WI38 (cell line): Measurements from ENCODE around the gene ZWILCH.

Source experiments
- H3K4me3 ChIP-seq: 2 replicates; pipeline ENCODE4 v1.5.1; 2011; ENCODE audit warnings: low read depth, mild to moderate bottlenecking, control low read depth, low read length
- TF ChIP-seq, protein P1 (sequence below): IDR thresholded peaks from 2 replicates; pipeline ENCODE4 v1.5.1; 2012; ENCODE audit warnings: low read depth, mild to moderate bottlenecking, control low read depth, low read length

The ZWILCH gene

DNA sequence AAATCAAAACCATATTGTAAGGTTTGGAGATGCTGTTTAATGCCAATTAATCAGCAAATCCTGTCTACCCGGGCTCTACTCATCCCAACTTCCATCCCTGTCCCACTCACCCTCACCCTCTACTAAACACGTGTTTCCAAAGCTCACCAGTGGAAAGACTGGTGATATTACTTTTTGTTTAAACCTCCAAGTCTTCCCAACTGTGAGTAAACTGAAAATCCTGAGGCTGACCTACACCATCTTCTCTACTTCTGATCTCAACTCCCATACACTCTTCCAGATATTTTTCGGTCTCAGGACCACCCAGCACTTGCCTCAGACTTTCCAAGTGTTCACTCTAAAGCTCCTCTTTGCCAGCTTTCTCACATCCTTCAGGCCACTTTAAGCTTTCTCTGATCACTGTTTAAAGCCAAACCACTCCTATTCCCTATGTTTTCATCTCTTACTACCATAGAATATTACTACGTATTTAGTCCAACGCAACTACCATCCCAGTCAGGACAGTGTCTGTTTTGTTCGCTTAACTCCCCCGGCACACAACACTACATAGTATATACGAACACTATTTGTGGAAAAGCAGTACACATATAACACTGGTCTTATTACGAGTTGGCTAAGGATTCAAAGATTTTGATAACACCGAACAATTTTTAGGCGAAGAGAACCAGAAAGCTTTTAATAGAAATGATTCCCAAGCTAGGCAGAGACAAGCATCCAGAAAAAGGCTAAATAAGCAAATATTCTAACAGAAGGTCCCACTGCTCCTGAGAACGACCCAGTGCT is 1.2 kb upstream of the ZWILCH start:
- H3K4me3 ChIP-seq = peak overlapping the region; percentile 85
- TF ChIP-seq, protein P1, sequence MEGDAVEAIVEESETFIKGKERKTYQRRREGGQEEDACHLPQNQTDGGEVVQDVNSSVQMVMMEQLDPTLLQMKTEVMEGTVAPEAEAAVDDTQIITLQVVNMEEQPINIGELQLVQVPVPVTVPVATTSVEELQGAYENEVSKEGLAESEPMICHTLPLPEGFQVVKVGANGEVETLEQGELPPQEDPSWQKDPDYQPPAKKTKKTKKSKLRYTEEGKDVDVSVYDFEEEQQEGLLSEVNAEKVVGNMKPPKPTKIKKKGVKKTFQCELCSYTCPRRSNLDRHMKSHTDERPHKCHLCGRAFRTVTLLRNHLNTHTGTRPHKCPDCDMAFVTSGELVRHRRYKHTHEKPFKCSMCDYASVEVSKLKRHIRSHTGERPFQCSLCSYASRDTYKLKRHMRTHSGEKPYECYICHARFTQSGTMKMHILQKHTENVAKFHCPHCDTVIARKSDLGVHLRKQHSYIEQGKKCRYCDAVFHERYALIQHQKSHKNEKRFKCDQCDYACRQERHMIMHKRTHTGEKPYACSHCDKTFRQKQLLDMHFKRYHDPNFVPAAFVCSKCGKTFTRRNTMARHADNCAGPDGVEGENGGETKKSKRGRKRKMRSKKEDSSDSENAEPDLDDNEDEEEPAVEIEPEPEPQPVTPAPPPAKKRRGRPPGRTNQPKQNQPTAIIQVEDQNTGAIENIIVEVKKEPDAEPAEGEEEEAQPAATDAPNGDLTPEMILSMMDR = no peak

DNA sequence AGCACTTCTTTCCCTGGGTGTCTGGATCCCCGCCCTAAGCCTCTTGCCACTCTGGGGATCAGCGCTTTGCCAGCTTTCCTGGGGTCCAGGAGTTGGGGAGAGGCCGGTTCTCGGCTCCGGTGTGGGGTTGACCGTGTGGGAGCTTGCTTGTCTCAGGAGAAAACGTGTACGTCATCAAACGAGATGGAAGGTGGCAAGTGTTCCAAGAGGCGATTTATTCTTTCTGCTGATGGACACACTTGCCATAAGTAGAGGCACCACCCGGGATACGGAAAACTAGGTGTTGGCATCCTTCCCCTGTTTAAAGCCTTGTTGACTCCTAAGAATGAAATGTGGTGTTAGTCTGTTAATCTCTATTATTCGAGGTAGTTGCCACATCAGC is 295 bp downstream of the ZWILCH start:
- TF ChIP-seq, protein P1 = no peak
- peak overlapping the region; percentile 85 for H3K4me3 ChIP-seq

DNA sequence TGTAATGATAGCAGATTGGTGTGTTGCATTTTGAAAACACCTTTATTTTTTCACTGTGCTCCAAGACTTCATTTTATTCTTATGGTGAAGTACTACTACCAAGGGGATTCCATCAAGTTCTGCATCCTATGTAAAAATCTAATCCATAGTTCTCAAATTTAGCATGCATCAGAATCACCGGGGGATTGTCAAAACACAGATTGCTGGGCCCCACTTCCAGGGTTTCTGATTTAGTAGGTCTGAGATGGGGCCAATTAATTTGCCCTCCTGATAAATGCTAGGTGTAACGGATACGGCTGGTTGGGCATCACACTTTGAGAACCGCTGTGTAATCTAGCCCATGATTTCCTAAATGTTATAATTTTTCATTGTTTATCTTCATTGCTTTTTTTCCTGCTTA is 692 bp downstream of the ZWILCH start:
- TF ChIP-seq, protein P1 = no peak
- H3K4me3 ChIP-seq = peak overlapping the region; percentile 85

DNA sequence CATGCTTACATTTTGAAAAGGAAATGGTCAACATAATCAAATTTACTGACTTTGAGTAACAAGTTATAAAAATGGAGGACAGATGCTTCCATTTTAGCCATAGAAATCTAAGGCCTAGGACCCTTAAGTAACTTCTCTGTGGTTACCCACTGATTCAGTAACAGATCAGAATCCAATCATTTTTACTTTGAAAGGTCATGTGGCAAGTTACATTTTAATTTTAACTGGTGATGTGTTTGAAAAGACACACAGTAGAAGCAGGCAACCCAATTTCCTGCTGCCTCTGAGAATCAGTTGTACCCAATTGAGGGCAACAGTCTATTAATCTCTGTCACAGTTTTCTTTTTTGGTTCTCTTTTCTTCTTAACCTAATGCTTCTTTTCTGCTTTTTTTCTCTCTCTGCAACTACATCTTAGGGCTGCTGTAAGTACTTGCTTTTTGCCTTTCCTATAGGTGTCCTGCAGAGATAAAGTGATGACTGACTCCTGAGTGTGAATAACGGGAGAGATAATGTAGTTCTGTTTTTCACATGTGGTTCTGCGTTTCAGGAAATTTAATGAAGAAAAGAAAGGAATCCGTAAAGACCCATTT is 3.3 kb downstream of the ZWILCH start:
- TF ChIP-seq, protein P1 = no peak
- no peak overlapping the region for H3K4me3 ChIP-seq

DNA sequence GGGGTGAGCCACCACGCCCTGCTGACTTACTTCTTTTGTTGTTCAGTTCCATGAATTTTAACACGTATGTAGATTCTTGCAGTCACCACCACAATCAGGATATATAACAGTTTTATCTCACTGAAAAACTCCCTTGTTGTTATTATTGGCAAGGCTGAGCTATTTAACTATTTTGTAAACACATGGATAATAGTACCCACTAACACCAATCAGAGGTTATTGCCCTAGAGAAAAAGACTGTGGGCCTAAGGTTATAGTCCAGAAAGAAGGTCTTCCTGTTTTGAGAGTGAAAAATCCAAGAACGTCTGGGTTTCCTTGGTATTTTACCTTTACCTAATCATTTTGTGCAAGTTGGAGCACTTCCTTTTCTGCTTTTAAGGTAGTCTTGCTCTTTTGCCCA is 9.5 kb downstream of the ZWILCH start:
- TF ChIP-seq, protein P1 = no peak
- no peak overlapping the region for H3K4me3 ChIP-seq

DNA sequence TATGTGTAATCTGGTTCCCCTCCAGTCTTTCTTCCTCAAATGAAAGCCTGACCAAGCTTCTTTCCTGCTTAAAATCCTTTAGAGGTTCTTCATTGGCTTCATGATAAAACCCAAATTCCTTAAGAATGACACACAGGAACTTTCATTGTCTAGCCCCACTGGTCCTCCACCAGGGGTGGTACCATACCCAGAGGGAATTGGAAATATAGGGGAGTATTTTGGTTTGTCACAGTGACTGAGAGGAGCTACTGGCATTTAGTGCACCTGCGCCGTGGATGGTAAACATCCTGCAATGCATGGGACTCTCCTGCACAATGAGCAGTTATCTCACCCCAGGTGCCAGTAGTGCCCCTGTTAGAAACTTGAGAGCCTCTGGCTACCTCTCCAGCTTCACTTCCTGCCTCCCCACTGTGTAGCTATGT is 10.8 kb downstream of the ZWILCH start:
- TF ChIP-seq, protein P1 = no peak

DNA sequence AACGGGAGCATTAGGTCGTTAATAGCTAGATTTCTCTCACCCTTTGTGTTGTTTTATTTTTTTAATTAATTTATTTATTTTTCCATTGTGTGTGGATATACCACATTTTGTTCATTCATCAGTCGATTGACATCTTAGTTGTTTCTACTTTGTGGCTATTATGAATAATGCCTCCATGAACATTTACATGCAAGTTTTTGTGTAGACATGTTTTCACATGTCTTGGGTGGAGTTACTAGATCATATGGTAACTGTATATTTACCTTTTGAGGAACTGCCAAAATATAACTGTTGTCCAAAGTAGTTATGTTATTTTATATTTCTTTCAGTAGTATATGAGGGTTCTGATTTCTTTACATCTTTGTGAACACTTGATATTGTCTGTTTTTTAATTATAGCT is 18.8 kb downstream of the ZWILCH start:
- no peak overlapping the region for H3K4me3 ChIP-seq
- TF ChIP-seq, protein P1 = no peak

More for the DNA sequence above, 10.8 kb downstream of the ZWILCH start:
- no peak overlapping the region for H3K4me3 ChIP-seq
